Activated T-cell treated with anti-CD3 and anti-CD28 coated beads, Interleukin-2, amount 50 U/mL, for 4 hours (primary cell): ENCODE data around the gene FGD3. TPM values are rescaled to one million over a fixed set of nuclear protein-coding genes. Genes with fewer than 3 reads are reported as not detected.

Experiments
- ATAC-seq, 2 donors: fragments of 200-7000 bp; cut with Tn5 transposase; one replicate each; pipeline ENCODE4 v1.10.0; 2021
- DNase-seq: peaks from one replicate; pipeline ENCODE4 v3.0.0-alpha.2; 2020
- H3K27me3 Mint-ChIP-seq: one replicate; pipeline ENCODE4 v1.8.0; 2021; ENCODE audit warnings: low read depth, mixed read lengths
- H3K36me3 Mint-ChIP-seq: one replicate; pipeline ENCODE4 v1.8.0; 2022; ENCODE audit warnings: mixed read lengths; ENCODE audit not compliant: insufficient read depth
- H3K4me1 Mint-ChIP-seq: one replicate; pipeline ENCODE4 v1.8.0; 2021; ENCODE audit warnings: low read depth, mixed read lengths
- H3K4me3 Mint-ChIP-seq: one replicate; pipeline ENCODE4 v1.8.0; 2021; ENCODE audit warnings: mild to moderate bottlenecking, moderate library complexity, mixed read lengths
- H3K9me3 Mint-ChIP-seq: one replicate; pipeline ENCODE4 v1.8.0; 2021; ENCODE audit warnings: mixed read lengths
- total RNA-seq, 3 donors: library from RNA; stranded (reverse); gene quantifications; one replicate each; pipeline ENCODE4 v1.2.1, GENCODE V29; 2021

The FGD3 gene
- total RNA-seq, 3 donors from 2014 or later = 32.5 to 36.3 (median 32.6) TPM

DNA sequence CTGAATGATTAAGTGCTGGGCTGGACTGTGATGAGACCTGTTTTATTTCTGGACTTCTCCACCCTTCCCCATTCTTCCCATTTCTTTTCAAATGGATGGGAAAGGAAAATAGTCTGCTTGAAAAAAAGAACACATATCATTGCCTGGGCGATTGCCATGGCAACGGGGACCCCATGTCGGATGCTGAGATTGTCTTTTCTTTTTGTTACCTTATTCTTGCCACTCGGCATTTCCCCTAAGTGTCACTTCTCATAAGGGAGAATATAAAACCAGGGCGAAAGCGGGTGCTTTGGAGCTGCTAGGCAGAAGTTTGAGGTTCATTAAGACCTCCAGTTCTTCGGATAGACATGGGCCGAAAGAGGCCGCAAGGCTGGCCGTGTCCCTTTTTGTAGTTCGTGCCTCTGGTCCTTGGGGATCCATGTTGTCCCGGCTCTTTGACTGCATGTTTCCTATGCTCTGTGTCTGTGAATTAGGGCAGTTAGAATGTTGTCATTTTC lies 763 bp downstream of the FGD3 start:
- peak overlapping the region; percentile 88 for H3K4me3 Mint-ChIP-seq
- no peaks in the 10 kb centered on the region for H3K9me3 Mint-ChIP-seq
- H3K4me1 Mint-ChIP-seq = peaks cover 62% of the 10 kb centered on the region
- no peaks in the 10 kb centered on the region for H3K36me3 Mint-ChIP-seq
- DNase-seq (no peak), ATAC-seq (no peak)
- H3K27me3 Mint-ChIP-seq = no peaks in the 10 kb centered on the region

DNA sequence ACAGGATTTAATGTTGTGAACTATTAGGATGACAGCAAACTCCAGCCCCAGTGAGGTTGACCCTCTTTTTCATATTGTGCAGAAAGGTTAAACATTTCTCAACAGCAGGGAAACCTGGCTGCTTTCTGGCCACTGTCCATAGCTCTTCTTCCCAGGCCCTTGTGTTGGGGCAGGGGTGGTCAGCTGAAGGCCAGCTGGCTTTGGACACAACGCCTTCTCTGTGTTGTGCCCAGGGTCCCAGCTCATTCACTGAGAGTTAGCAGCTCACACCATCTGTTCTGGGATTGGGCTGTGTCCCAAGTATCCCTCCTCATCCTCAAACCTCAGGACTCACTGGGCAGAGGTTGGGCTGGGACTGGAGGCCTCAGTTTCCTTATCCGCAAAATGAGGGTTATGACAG lies 1.3 kb downstream of the FGD3 start:
- no peak for DNase-seq
- ATAC-seq = no peak
- peaks cover 67% of the 10 kb centered on the region for H3K4me1 Mint-ChIP-seq
- H3K9me3 Mint-ChIP-seq = no peaks in the 10 kb centered on the region
- peak overlapping the region; percentile 88 for H3K4me3 Mint-ChIP-seq
- H3K27me3 Mint-ChIP-seq = no peaks in the 10 kb centered on the region
- H3K36me3 Mint-ChIP-seq = no peaks in the 10 kb centered on the region

DNA sequence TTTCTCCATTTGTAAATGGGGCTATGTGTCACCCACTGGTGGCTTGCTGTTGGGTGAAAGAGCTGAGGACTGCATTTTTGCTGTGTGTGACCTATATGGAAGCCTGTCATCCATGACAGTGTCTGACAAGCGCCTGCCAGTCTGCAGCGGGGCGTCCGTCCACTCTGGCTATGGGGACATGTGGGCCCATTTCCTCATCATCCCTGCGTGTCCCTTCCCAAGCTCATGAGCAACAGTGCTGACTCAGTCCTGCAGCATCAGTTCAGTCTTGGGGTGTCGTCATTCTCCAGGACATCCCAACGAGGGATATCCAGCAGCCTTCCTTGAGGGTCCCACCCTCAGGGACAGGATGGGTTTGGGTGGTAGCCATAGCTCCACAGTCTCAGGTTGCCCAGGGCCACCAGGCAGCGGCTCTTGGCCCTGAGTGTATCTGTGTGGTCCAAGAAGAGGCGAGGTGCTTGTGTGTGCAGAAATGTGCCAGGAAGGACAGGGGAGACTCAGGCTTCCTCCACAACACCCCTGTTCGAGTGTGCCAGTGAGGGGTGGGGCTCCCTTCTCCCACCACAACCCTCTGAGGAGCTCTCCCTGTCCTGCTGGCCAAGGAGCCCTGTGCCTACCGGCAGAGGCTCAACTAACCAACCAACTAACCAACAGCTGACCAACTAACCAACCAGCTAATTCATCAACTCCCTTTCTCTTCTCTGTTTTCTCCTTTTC lies 2.1 kb downstream of the FGD3 start:
- H3K27me3 Mint-ChIP-seq = no peaks in the 10 kb centered on the region
- peak overlapping the region; percentile 40 for H3K4me3 Mint-ChIP-seq
- H3K36me3 Mint-ChIP-seq = no peaks in the 10 kb centered on the region
- ATAC-seq (no peak), DNase-seq (no peak)
- H3K9me3 Mint-ChIP-seq = no peaks in the 10 kb centered on the region
- H3K4me1 Mint-ChIP-seq = peaks cover 75% of the 10 kb centered on the region

DNA sequence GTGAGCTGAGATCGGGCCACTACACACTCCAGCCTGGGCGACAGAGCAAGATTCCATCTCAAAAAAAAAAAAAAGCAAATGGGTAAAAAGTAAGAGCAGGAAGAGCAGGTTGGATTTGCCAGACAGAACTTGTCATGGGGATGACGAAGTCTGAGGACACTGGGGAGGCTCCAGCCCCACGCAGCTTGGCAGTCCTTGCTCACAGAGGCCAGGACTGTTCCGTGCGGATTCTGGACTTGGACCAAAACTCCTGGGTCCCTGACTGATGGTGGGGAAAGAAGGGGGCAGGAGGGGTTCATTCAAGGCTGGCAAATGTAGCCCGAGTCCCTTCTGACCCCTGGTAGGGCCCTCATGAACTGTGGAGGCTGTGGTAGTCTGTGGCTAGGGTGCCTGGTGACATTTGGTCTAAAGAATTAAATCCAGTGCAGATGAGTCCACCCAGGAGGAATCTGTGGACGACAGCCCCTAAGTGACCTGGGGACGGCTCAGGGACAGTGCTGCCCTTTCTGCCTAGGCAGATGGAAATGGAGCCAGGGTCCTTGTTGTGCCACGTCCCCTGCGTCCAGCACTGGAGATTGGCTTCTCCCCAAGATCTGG lies 3.1 kb downstream of the FGD3 start:
- no peak for DNase-seq
- no peak overlapping the region for H3K4me3 Mint-ChIP-seq
- H3K36me3 Mint-ChIP-seq = no peaks in the 10 kb centered on the region
- peaks cover 86% of the 10 kb centered on the region for H3K4me1 Mint-ChIP-seq
- no peak for ATAC-seq
- no peaks in the 10 kb centered on the region for H3K27me3 Mint-ChIP-seq
- H3K9me3 Mint-ChIP-seq = no peaks in the 10 kb centered on the region

DNA sequence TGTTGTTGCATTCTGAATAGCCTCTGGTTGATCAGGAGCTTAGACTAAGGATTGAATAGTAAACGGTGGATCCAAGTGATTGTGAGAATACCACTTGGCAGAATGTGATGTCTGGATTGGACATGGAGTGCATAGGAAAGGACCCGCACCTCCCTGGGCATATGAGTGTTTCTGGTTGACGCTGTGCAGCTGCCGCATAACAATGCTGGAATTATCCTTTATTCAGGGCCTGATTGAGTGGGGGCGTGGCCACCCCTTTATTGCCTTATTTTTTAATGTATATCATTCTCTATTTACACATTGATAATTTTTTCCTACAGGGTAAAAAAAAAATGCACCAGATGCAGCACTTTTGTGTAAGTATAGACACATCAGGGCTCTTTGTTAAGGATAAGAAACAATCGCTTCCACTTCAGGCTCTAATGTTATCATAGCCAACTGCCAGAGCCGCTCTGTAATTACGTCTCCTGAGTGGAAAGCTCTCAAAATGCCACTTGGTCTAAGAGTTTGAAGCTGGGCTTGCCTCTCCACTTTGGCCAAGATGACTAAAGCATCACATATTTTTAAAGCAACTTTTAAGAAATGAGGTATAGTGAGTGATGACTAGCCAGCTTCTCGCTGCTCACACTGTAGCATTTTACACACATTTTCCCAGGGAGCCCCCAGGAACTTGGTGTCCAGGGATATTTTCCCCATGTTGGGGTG lies 5.7 kb downstream of the FGD3 start:
- DNase-seq = no peak
- Mint-ChIP-seq H3K36me3 (no peaks in the 10 kb centered on the region), H3K4me1 (peaks cover 91% of the 10 kb centered on the region), H3K4me3 (peak overlapping the region; percentile 75), H3K9me3 (no peaks in the 10 kb centered on the region), H3K27me3 (no peaks in the 10 kb centered on the region)
- no peak for ATAC-seq

DNA sequence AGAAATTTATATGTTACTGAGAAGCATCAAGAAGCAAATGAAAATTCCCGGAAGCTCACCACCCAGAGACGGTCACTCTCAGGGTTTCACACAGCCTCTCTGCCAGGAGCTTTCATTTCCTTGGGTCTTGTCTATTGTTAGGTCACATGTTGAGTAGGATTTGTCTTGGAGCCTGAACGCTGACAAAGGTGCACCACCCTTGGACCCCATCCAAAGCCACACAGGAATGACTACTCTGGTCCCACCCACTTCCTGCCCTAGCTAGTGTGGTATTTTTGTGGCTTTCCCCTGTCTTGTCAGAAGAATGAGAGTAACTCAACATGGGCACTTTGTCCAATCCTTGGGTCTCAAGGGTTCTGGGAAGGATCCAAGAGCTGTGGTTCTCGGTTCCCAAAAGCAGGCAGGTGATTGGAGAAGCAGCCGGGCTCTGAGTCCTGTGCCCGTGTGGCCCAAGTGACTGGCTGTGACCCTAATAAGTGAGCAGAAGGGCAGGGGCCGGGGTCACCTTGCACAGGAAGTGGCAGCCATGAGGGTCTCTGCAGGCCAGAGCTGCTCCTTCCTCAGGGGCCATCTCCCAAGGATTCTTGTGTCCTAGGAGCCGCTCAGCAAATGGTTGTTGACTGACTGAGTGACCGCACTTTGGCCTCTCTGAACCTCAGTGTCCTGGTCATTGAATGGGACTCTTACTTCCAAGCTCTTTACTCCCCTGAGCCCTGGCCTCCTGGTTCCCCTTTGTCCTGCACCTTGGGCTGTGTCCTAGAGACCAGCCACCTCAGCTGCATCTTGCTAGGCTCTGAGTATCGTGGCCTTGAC lies 6.9 kb downstream of the FGD3 start:
- Mint-ChIP-seq H3K4me1 (peaks cover 85% of the 10 kb centered on the region), H3K36me3 (no peaks in the 10 kb centered on the region), H3K9me3 (no peaks in the 10 kb centered on the region), H3K4me3 (peak overlapping the region; percentile 75), H3K27me3 (no peaks in the 10 kb centered on the region)
- DNase-seq (peak; percentile 69), ATAC-seq (peak; percentile 88 to 90)

DNA sequence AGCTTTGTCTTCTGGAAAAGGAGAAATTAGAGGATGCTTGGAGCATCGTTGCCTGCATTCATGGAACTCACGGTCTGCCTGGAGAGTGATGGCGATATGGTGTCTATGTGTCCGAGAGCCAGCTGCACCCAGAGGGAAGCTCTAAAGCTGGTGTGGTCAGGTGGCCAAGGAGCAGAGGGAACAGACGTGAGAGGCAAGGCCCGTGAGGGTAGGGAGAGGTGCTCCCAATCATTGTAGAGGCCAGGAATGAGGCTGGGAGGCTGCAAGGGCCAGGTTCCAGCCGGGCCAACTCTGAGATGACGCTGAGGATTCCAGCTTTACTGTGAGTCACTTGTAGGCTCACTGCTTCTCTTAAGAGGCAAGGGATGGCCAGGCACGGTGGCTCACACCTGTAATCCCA lies 7.6 kb downstream of the FGD3 start:
- Mint-ChIP-seq H3K4me1 (peaks cover 82% of the 10 kb centered on the region), H3K9me3 (no peaks in the 10 kb centered on the region), H3K36me3 (peaks cover 2% of the 10 kb centered on the region), H3K4me3 (peak overlapping the region; percentile 75), H3K27me3 (no peaks in the 10 kb centered on the region)
- DNase-seq (no peak), ATAC-seq (no peak)

DNA sequence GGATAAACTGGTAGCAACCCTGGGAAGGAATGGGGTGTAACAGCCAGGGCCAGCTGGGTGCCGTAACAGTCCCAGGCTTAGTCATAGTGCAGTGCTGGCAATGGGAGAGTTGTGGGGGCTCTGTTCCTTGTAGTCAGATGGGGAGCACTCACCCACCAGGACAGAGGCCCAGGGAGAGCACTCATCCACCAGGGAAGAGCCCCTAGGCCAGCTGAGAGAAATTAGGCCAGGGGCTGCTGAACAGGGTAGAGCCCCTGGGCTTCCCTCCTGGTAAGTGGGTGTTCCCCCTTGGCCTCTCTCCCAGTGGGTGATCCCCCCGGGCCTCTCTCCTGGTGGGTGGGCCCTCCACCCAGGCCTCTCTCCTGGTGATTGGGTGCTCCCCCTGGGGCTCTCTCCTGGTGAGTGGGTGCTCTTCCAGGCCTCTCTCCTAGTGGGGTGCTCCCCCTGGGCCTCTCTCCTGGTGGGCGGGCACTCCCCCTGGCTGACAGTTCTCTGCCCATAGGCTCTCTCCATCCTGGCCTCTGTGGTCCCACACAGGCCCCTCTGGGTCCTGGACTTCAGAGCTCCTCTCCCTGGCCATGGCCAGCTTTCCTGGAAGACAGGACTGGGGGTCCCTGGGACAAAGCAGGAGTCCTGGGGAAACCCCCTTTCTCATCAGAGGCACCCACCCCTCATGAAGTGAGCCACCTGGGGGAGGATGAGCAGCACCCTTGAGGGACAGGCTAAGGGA lies 13.4 kb downstream of the FGD3 start:
- DNase-seq = no peak
- Mint-ChIP-seq H3K9me3 (peaks cover 5% of the 10 kb centered on the region), H3K27me3 (no peaks in the 10 kb centered on the region), H3K4me3 (no peak overlapping the region), H3K36me3 (peaks cover 4% of the 10 kb centered on the region), H3K4me1 (peaks cover 61% of the 10 kb centered on the region)
- no peak for ATAC-seq

DNA sequence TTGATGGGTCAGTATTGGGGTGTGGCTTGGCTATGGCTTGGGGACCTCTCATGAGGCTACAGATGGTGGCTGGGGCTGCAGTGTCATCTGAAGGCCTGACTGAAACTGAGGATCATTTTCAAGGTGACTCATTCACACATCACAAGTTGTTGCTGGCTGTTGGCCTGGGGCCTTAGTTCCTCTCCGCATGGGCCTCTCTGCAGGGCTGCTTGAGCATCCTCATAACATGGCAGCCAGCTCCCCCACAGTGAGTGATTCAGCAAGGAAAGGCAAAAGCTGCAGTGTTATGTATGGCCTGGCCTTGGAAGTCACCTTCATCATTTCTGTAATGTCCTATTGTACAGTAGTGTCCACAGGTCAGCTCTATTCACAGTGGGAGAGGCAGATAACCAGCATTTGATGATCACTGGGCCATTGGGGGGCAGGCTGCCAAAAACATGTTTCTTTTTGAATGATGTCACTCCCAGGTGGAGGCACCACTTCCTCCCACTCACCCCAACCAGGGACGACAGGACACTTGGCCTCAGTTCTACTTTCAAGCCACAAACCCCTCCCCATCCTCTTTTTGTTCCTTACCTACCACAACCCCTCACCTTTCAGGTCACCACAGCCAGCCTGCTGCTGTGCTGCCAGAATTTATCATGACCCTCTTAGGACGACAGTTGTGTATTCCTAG lies 14.4 kb downstream of the FGD3 start:
- Mint-ChIP-seq H3K4me1 (peaks cover 60% of the 10 kb centered on the region), H3K27me3 (no peaks in the 10 kb centered on the region), H3K36me3 (peaks cover 4% of the 10 kb centered on the region), H3K9me3 (peaks cover 5% of the 10 kb centered on the region), H3K4me3 (peak overlapping the region; percentile 40)
- DNase-seq = no peak
- peak; percentile 14 to 15 for ATAC-seq

DNA sequence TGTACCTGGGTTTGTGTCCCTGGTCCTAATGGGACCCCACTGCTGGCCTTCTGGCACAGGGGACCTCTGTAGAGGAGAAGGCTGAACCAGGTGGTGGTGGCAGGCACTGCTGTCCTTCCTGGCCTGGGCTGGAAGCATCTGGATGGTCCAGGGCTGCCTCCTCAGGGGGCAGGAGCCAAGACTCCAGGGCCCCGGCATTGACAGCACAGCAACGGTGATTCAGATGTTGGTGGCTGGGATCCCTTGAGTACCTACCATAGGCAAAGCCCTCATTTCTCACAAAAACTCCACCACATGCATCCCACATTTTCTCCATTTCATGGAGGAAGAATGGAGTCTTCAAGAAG lies 15.0 kb downstream of the FGD3 start:
- H3K4me1 Mint-ChIP-seq = peaks cover 60% of the 10 kb centered on the region
- H3K36me3 Mint-ChIP-seq = peaks cover 7% of the 10 kb centered on the region
- H3K27me3 Mint-ChIP-seq = no peaks in the 10 kb centered on the region

DNA sequence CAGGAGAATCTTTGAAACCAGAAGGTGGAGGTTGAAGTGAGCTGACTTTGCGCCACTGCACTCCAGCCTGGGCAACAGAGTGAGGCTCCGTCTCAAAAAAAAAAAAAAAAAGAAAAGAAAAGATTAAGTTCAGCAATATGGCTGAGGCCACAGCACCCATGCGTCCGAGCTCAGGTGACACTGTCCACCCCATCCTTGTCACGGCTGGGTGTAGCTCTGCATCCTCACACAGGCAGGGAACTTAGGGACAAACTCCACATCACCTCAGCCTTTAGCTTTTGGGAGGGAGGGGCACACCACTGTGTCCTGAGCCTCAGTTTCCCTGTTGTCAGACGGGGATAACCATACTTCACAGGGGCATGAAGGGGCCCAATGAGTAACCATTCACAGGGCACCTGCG lies 15.5 kb downstream of the FGD3 start:
- Mint-ChIP-seq H3K27me3 (no peaks in the 10 kb centered on the region), H3K4me3 (no peak overlapping the region), H3K36me3 (peaks cover 7% of the 10 kb centered on the region), H3K4me1 (peaks cover 62% of the 10 kb centered on the region), H3K9me3 (peaks cover 5% of the 10 kb centered on the region)
- DNase-seq = no peak
- no peak for ATAC-seq

More for the DNA sequence above, 15.0 kb downstream of the FGD3 start:
- DNase-seq = no peak
- peaks cover 5% of the 10 kb centered on the region for H3K9me3 Mint-ChIP-seq
- peak overlapping the region; percentile 40 for H3K4me3 Mint-ChIP-seq
- no peak for ATAC-seq

DNA sequence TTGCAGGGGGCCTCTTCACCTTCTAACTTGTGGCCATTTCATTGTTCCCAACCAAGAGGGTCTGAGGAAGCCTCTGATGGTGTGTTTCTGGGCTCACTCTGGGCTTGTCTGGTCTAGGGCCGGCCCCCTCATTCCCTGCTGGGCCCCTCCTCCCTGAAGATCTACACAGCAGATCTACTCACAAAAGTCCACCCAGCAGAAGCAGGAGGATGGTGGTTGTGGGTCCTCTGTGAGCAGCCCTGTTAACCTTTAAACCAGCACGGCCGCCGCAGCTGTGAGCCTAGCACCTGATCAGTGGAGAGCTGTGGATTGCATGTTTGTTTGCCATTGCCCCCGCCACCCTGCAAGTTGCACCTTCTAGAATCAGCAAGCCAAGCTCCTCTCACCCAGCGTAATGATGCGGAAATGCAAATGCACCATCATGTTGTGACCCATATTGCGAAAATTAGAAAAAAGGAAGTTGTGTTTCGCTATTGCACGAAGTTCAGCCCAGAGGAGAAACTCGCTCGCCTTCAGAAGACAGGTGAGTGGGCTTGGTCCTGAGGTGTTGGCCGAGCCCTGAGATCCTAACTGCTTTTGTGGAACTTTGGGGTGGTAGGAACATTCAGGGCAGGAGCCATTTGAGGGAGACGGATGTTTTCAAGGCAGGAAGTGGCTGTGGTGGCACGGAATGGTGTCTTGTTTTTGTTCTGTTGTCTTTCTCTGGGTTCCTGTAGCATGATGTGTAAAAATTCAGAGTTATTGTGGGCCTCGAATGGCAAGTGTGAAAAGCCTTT lies 16.7 kb downstream of the FGD3 start:
- Mint-ChIP-seq H3K4me3 (peak overlapping the region; percentile 95), H3K9me3 (peaks cover 5% of the 10 kb centered on the region), H3K4me1 (peaks cover 67% of the 10 kb centered on the region), H3K36me3 (peaks cover 7% of the 10 kb centered on the region), H3K27me3 (no peaks in the 10 kb centered on the region)
- ATAC-seq (peak; percentile 68), DNase-seq (peak; percentile 52)
